GM23338 (cell line): Measurements from ENCODE around the gene NKAIN2. TPM values are rescaled to one million over a fixed set of nuclear protein-coding genes. Genes with fewer than 3 reads are reported as not detected.

Experiments used
- ATAC-seq: fragments of 200-7000 bp; cut with Tn5 transposase; 3 replicates; pipeline ENCODE4 v1.9.1; 2020
- DNase-seq: peaks from one replicate; pipeline ENCODE4 v3.0.0-alpha.2; 2015; ENCODE audit warnings: low spot score
- H2AFZ ChIP-seq: fragments of 200-600 bp; sonication (generic); 2 replicates; pipeline ENCODE4 v1.8.0; 2016; ENCODE audit warnings: antibody characterized with exemption, mild to moderate bottlenecking, moderate library complexity
- H3F3A ChIP-seq: fragments of 200-600 bp; sonication (generic); replicated peaks from 2 replicates; pipeline ENCODE4 v1.8.0; 2017; ENCODE audit warnings: antibody characterized with exemption, mixed run types, low read depth
- H3K27ac ChIP-seq: fragments of 200-600 bp; sonication (generic); 2 replicates; pipeline ENCODE4 v1.6.1; 2016; ENCODE audit warnings: low read depth
- H3K27me3 ChIP-seq: fragments of 200-600 bp; sonication (generic); 2 replicates; pipeline ENCODE4 v1.8.0; 2016; ENCODE audit warnings: mild to moderate bottlenecking, mixed run types, moderate library complexity; ENCODE audit not compliant: insufficient read depth
- H3K36me3 ChIP-seq: fragments of 200-600 bp; sonication (generic); 2 replicates; pipeline ENCODE4 v1.8.0; 2016; ENCODE audit warnings: mild to moderate bottlenecking; ENCODE audit not compliant: insufficient read depth
- H3K4me1 ChIP-seq: fragments of 200-600 bp; sonication (generic); 2 replicates; pipeline ENCODE4 v1.8.0; 2016; ENCODE audit warnings: mild to moderate bottlenecking, moderate library complexity; ENCODE audit not compliant: insufficient read depth
- H3K4me2 ChIP-seq: fragments of 200-600 bp; sonication (generic); 2 replicates; pipeline ENCODE4 v1.7.1; 2017; ENCODE audit warnings: mixed run types
- H3K4me3 ChIP-seq: fragments of 200-600 bp; sonication (generic); 2 replicates; pipeline ENCODE4 v1.6.1; 2016; ENCODE audit warnings: mixed run types
- H3K79me2 ChIP-seq: fragments of 200-600 bp; sonication (generic); replicated peaks from 2 replicates; pipeline ENCODE4 v1.8.0; 2017; ENCODE audit warnings: mild to moderate bottlenecking; ENCODE audit not compliant: insufficient read depth
- H3K9me2 ChIP-seq: fragments of 200-600 bp; sonication (generic); 2 replicates; pipeline ENCODE4 v1.8.0; 2017; ENCODE audit not compliant: insufficient read depth
- H4K20me1 ChIP-seq: fragments of 200-600 bp; sonication (generic); replicated peaks from 2 replicates; pipeline ENCODE4 v1.8.0; 2017; ENCODE audit warnings: mild to moderate bottlenecking; ENCODE audit not compliant: insufficient read depth
- H3K27ac Mint-ChIP-seq: 2 replicates; pipeline ENCODE4 v1.8.0; 2020; ENCODE audit warnings: inconsistent platforms, mild to moderate bottlenecking, moderate library complexity, mixed read lengths
- H3K27me3 Mint-ChIP-seq: 3 replicates; pipeline ENCODE4 v1.8.0; 2022; ENCODE audit warnings: low read depth, mild to moderate bottlenecking, moderate library complexity, mixed read lengths, inconsistent platforms; ENCODE audit not compliant: insufficient read depth, poor library complexity
- H3K36me3 Mint-ChIP-seq: 3 replicates; pipeline ENCODE4 v1.8.0; 2021; ENCODE audit warnings: low read depth, mild to moderate bottlenecking, inconsistent platforms, moderate library complexity, mixed read lengths
- H3K4me1 Mint-ChIP-seq: 3 replicates; pipeline ENCODE4 v1.8.0; 2020; ENCODE audit warnings: mild to moderate bottlenecking, inconsistent platforms, mixed read lengths
- H3K4me3 Mint-ChIP-seq: 3 replicates; pipeline ENCODE4 v1.8.0; 2021; ENCODE audit warnings: moderate library complexity, mild to moderate bottlenecking, inconsistent platforms, mixed read lengths
- H3K9me3 Mint-ChIP-seq: 3 replicates; pipeline ENCODE4 v1.8.0; 2020; ENCODE audit warnings: moderate library complexity, mild to moderate bottlenecking, inconsistent platforms, mixed read lengths
- CREB1 ChIP-seq: fragments of 250-450 bp; sonication (Bioruptor Pico); IDR thresholded peaks from 2 replicates; pipeline ENCODE4 v1.5.0; 2020; ENCODE audit warnings: low read depth, mild to moderate bottlenecking, moderate library complexity
- ETS1 ChIP-seq: IDR thresholded peaks from 2 replicates; pipeline ENCODE4 v1.6.1; 2016; ENCODE audit warnings: antibody characterized with exemption
- EZH2 ChIP-seq: fragments of 200-600 bp; sonication (generic); IDR thresholded peaks from one replicate; pipeline ENCODE4 v1.8.0; 2017; ENCODE audit warnings: antibody characterized with exemption, mild to moderate bottlenecking, low read depth; ENCODE audit not compliant: unreplicated experiment
- JUNB ChIP-seq: IDR thresholded peaks from one replicate; pipeline ENCODE4 v1.6.1; 2016; ENCODE audit warnings: antibody characterized with exemption; ENCODE audit not compliant: unreplicated experiment
- POLR2AphosphoS5 ChIP-seq: IDR thresholded peaks from 2 replicates; pipeline ENCODE4 v1.6.1; 2016; ENCODE audit warnings: antibody characterized with exemption, low read depth
- REST ChIP-seq: IDR thresholded peaks from one replicate; pipeline ENCODE4 v1.6.1; 2018; ENCODE audit warnings: antibody characterized with exemption; ENCODE audit not compliant: unreplicated experiment
- ZNF114 ChIP-seq: fragments of 250-450 bp; sonication (Bioruptor Pico); IDR thresholded peaks from 2 replicates; pipeline ENCODE4 v1.5.0; 2020; ENCODE audit warnings: mild to moderate bottlenecking, moderate library complexity
- ZNF331 ChIP-seq: fragments of 250-450 bp; sonication (Bioruptor Pico); IDR thresholded peaks from 2 replicates; pipeline ENCODE4 v1.5.0; 2020; ENCODE audit warnings: low read depth, mild to moderate bottlenecking, moderate library complexity
- ZNF462 ChIP-seq: fragments of 250-450 bp; sonication (Bioruptor Pico); IDR thresholded peaks from 2 replicates; pipeline ENCODE4 v1.5.0; 2020; ENCODE audit warnings: mild to moderate bottlenecking, moderate library complexity
- polyA plus RNA-seq: library from polyadenylated mRNA; unstranded; fragments of >200 nt; fragmentation: Nextera tagmentation; extraction: Ambion mirVana; gene quantifications from 2 replicates; pipeline ENCODE4 v1.2.1, GENCODE V29; 2016
- total RNA-seq: library from RNA; depleted of rRNA; stranded (reverse); fragments of >200 nt; shearing (Covaris generic); gene quantifications from 2 replicates; pipeline ENCODE4 v1.2.3, GENCODE V29; 2014

The NKAIN2 gene
- total and polyA plus RNA-seq, 2 experiments from 2014 or later, result 0.39 to 1.1 TPM

GRCh38 chr6:124512431-124512830 is 708.8 kb downstream of the NKAIN2 start (continued):
- TF ChIP-seq CREB1 (no peak), POLR2AphosphoS5 (no peak), REST (no peak), EZH2 (no peak)

- Mint-ChIP-seq H3K4me1 (peaks cover 12% of the 10 kb centered on the region), H3K4me3 (no peak overlapping the region), H3K9me3 (no peaks in the 10 kb centered on the region), H3K27ac (no peak overlapping the region; the same call in 1 of the 2 replicates), H3K36me3 (no peaks in the 10 kb centered on the region), H3K27me3 (peaks cover 1% of the 10 kb centered on the region)
- no peaks in the 10 kb centered on the region for H4K20me1 ChIP-seq
- H3K79me2 ChIP-seq, result no peaks in the 10 kb centered on the region
- H3K4me1 ChIP-seq, result peaks cover 6% of the 10 kb centered on the region
- H3K4me3 ChIP-seq, result no peak overlapping the region
- H3F3A ChIP-seq, result no peaks in the 10 kb centered on the region
- H2AFZ ChIP-seq, result no peak overlapping the region
- H3K36me3 ChIP-seq, result no peaks in the 10 kb centered on the region
- DNase-seq (peak; percentile 50), ATAC-seq (peak; percentile 91)
- H3K4me2 ChIP-seq, result no peak overlapping the region
- H3K27ac ChIP-seq, result no peak overlapping the region
- H3K9me2 ChIP-seq, result no peaks in the 10 kb centered on the region
- no peaks in the 10 kb centered on the region for H3K27me3 ChIP-seq
- TF ChIP-seq ZNF331 (no peak), CREB1 (no peak), ZNF462 (CRISPR knock-in tag) (no peak), POLR2AphosphoS5 (no peak), JUNB (no peak), ETS1 (no peak), REST (no peak), EZH2 (no peak), ZNF114 (CRISPR knock-in tag) (no peak)
Measured at GRCh38 chr6:124517339-124517738, 713.7 kb downstream of the NKAIN2 start.
